Hair follicle dermal papilla cell (primary cell): Measurements from ENCODE around the gene PCDH19. TPM values are rescaled to one million over a fixed set of nuclear protein-coding genes. Genes with fewer than 3 reads are reported as not detected.

ENCODE experiments used
- total RNA-seq: library from RNA; depleted of rRNA; stranded (reverse); fragments of >200 nt; gene quantifications from 2 replicates; pipeline ENCODE4 v1.2.3, GENCODE V29; 2012

The PCDH19 gene, protein sequence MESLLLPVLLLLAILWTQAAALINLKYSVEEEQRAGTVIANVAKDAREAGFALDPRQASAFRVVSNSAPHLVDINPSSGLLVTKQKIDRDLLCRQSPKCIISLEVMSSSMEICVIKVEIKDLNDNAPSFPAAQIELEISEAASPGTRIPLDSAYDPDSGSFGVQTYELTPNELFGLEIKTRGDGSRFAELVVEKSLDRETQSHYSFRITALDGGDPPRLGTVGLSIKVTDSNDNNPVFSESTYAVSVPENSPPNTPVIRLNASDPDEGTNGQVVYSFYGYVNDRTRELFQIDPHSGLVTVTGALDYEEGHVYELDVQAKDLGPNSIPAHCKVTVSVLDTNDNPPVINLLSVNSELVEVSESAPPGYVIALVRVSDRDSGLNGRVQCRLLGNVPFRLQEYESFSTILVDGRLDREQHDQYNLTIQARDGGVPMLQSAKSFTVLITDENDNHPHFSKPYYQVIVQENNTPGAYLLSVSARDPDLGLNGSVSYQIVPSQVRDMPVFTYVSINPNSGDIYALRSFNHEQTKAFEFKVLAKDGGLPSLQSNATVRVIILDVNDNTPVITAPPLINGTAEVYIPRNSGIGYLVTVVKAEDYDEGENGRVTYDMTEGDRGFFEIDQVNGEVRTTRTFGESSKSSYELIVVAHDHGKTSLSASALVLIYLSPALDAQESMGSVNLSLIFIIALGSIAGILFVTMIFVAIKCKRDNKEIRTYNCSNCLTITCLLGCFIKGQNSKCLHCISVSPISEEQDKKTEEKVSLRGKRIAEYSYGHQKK (N-terminal part only)
- total RNA-seq = 0.85 and 2.8 TPM in 2 replicates

DNA sequence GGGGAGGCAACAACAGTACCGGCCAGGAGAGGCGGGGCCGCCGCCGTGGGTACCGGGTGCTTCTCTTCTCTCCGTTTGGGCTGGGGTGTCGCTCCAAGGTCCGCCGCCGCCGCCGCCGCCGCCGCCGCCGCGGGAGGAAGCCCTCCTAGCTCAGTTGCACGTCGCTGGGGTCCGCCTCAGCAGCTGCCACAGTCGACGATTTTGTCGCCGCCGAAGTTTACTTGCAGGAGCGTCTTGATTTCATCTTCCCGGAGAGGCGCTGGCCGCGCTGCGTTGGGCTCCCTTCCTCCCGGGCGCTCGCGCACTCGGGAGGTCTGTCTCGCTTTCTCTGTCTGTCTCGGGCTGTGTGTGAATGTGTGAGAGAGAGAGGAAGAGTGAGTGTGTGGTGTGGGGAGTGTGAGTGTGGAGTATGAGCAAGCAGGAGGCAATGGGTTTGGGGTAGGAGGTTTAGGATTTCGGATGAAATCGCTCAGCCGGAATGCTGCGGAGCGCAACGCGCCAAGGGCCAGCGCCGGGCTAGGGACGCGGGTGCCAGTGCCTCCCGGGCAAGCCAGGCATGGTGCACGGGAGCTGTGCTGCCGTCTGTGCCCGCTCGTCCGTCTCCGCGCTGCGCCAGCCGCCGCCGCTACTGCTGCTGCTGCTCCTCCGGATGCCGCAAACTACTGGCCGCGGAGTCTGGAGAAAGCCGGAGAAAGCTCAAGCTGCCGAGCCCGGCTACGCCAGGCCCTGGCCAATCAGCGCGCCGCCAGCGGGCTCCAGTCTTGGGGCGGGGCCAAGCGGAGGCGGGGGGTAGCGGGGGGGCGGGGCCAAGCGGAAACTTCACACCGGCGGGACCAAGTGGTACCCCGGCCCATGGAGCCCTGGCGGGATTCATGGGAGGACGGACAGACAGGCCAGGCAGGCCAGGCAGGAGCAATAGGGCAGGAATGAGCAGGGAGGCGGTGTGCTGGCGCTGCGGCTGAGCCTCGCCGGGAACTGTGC lies at the start of gene PCDH19:
TSS of gene PCDH19 (minus strand) at position 664 of the 981 bp plus-strand sequence. CDS start 1,676 bp downstream, outside the sequence.

Other genes starting within 250 kb of the PCDH19 start
- gene TNMD, start 174.7 kb upstream of the PCDH19 start, total RNA-seq = 3.4 and 4.7 TPM in 2 replicates
- gene TSPAN6, start 226.5 kb upstream of the PCDH19 start, total RNA-seq = 23.7 and 26.0 TPM in 2 replicates
- 55.6 and 56.8 TPM in 2 replicates for gene SRPX2, start 233.9 kb upstream of the PCDH19 start, total RNA-seq